ENCODE measurements around the gene KCNJ6.

KCNJ6 gene

DNA sequence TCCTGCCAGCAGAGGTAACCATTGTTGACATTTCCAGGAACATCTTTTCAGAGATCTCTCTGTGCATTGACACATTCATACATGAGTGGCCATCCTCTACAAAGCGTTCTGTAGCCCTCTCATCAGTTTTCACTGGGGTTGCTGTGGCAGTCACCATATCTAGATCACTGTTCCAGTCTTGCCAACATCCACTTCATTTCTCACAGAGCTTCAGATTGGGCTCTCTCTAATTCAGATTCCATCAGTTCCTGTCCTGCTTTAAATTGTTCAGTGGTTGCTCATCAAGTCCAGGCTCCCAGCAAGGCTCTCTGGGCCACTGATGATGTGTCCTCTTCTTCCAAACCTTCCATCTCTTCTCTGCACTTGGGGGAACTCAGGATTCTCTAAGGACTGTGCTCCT, 173.7 kb downstream of the KCNJ6 start:
- TF ChIP-seq CTCF (IDR thresholded peaks at IDR 0.05; ENCODE audit: low read depth, low read length) (no peak), POLR2A (IDR thresholded peaks at IDR 0.05; ENCODE audit: extremely low read depth, insufficient read length) (no peak), MYC (IDR thresholded peaks at IDR 0.05; ENCODE audit: low read depth, low read length) (no peak), MAX (IDR thresholded peaks at IDR 0.05; ENCODE audit: low read depth, low read length) (no peak)
- H3K4me3 ChIP-seq (ENCODE audit: low read depth, low read length) = no peak overlapping the region
- no peak for DNase-seq (ENCODE audit: low read depth)

- DNase-seq (ENCODE audit: low read depth) = no peak
- no peak overlapping the region for H3K4me3 ChIP-seq (ENCODE audit: low read depth, low read length)
- TF ChIP-seq MAX (IDR thresholded peaks at IDR 0.05; ENCODE audit: low read depth, low read length) = no peak
- no peak for TF ChIP-seq MYC (IDR thresholded peaks at IDR 0.05; ENCODE audit: low read depth, low read length)
- TF ChIP-seq CTCF (IDR thresholded peaks at IDR 0.05; ENCODE audit: low read depth, low read length) = no peak
- no peak for TF ChIP-seq POLR2A (IDR thresholded peaks at IDR 0.05; ENCODE audit: extremely low read depth, insufficient read length)
These were observed 174.1 kb downstream of the KCNJ6 start for GRCh38 chr21:37742115-37742514.

DNA sequence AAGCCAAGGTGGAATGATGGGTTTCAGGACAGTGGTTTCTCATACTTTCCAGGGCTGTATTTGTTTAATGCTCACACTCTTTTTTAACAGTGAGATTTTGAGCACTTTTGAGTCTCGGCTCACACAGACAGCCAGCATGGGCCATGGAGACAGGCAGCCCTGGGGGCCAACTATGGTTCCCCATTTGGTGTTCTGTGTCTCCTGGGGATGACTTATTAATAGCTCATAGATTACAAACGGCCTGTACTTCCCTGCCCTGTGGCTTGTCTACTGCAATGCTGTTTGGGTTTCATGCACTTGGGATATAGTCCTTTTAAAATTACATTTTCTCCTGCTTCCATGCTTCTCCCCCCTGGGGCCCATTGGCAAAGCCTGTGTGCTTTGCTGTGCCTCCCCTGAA, 178.3 kb downstream of the KCNJ6 start:
- DNase-seq (ENCODE audit: low read depth) = peak; percentile 49
- TF ChIP-seq CTCF (IDR thresholded peaks at IDR 0.05; ENCODE audit: low read depth, low read length) (no peak), MYC (IDR thresholded peaks at IDR 0.05; ENCODE audit: low read depth, low read length) (no peak), POLR2A (IDR thresholded peaks at IDR 0.05; ENCODE audit: extremely low read depth, insufficient read length) (no peak), MAX (IDR thresholded peaks at IDR 0.05; ENCODE audit: low read depth, low read length) (no peak)
- no peak overlapping the region for H3K4me3 ChIP-seq (ENCODE audit: low read depth, low read length)

DNA sequence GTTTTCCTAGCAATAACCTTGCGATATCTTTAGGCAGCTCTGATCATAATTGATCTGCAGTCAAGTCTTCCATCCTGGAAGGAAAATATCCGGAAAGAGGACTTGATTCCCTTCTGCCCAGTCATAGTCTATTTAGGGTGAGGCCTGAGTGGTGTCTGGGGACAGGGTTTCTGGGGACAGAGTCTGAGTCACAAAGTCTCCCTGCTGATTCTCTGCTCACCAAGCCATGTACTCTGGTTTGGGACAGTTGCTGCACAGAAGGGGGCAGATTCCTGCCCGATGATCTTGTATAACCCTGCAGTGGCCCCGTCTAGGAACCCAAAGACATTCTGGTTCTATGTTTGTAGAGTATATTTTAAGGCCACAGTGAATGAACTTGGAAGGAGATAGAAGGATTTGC, 178.8 kb downstream of the KCNJ6 start:
- peak; percentile 9 for DNase-seq (ENCODE audit: low read depth)

GRCh38 chr21:37734846-37735245, 181.4 kb downstream of the KCNJ6 start:
- DNase-seq (ENCODE audit: low read depth) = no peak
- no peak overlapping the region for H3K4me3 ChIP-seq (ENCODE audit: low read depth, low read length)
- TF ChIP-seq POLR2A (IDR thresholded peaks at IDR 0.05; ENCODE audit: extremely low read depth, insufficient read length) = no peak
- TF ChIP-seq MAX (IDR thresholded peaks at IDR 0.05; ENCODE audit: low read depth, low read length) = no peak

More for the DNA sequence above, 178.8 kb downstream of the KCNJ6 start:
- H3K4me3 ChIP-seq (ENCODE audit: low read depth, low read length) = no peak overlapping the region
- TF ChIP-seq POLR2A (IDR thresholded peaks at IDR 0.05; ENCODE audit: extremely low read depth, insufficient read length) = no peak
- TF ChIP-seq MAX (IDR thresholded peaks at IDR 0.05; ENCODE audit: low read depth, low read length) = no peak
- no peak for TF ChIP-seq CTCF (IDR thresholded peaks at IDR 0.05; ENCODE audit: low read depth, low read length)
- TF ChIP-seq MYC (IDR thresholded peaks at IDR 0.05; ENCODE audit: low read depth, low read length) = no peak

- TF ChIP-seq CTCF (IDR thresholded peaks at IDR 0.05; ENCODE audit: low read depth, low read length) (no peak), MYC (IDR thresholded peaks at IDR 0.05; ENCODE audit: low read depth, low read length) (no peak), POLR2A (IDR thresholded peaks at IDR 0.05; ENCODE audit: extremely low read depth, insufficient read length) (no peak), MAX (IDR thresholded peaks at IDR 0.05; ENCODE audit: low read depth, low read length) (no peak)
- no peak overlapping the region for H3K4me3 ChIP-seq (ENCODE audit: low read depth, low read length)
- DNase-seq (ENCODE audit: low read depth) = no peak
These were observed 183.3 kb downstream of the KCNJ6 start for GRCh38 chr21:37732927-37733326.
